Posterior vena cava (tissue), 2 donors: Measurements from ENCODE around the gene UBE2D4. TPM values are rescaled to one million over a fixed set of nuclear protein-coding genes. Genes with fewer than 3 reads are reported as not detected.
"Not testable (repeated sequence)": the region's sequence is repeated elsewhere in the genome, so short reads cannot be mapped to it uniquely, and the experiment has no call there.

Source experiments
- DNase-seq: peaks from one replicate; pipeline ENCODE4 v3.0.0-alpha.2; 2020; ENCODE audit warnings: low spot score
- intact Hi-C, 2 donors: fragments of 100-400 bp; cut with DNase I; formaldehyde crosslinking; loops; one replicate each; pipeline versions ENCODE4 v1.14.1 to v1.14.2; 2022 to 2023
- long read RNA-seq, 2 donors: library from polyadenylated mRNA; unstranded; transcript quantifications; one replicate each; pipeline ENCODE4 v2.0.0, GENCODE V29; 2020 to 2021
- total RNA-seq, 2 donors: library from RNA; stranded (reverse); fragmentation: NEBNext Ultra II Directional; extraction: Animal tissue kit (Norgen Biotek cat#: 25700); gene quantifications; one replicate each; pipeline ENCODE4 v1.2.1, GENCODE V29; 2021
- donor health status: DM: yes; HTN: yes; CAD: no.
- donor health status: DM: yes; HTN: yes; CAD: no.

The UBE2D4 gene
- 10 to 100 TPM; 23.7 to 33.0 TPM for total RNA-seq
- long read RNA-seq, donor 1, transcript UBE2D4-201 (7 exons, 3,974 nt) = major isoform, 9 of 12 reads
- long read RNA-seq, donor 1, partial matches to known transcripts = 0 of 12 reads
- long read RNA-seq, donor 1, other reads (novel, unspliced or antisense) = 2 of 12 reads
- long read RNA-seq, donor 2, transcript UBE2D4-201 (7 exons, 3,974 nt) = major isoform, 34 of 56 reads
- long read RNA-seq, donor 2, transcript UBE2D4-207 (8 exons, 849 nt) = minor isoform, 6 of 56 reads
- long read RNA-seq, donor 2, partial matches to known transcripts = 6 of 56 reads
- long read RNA-seq, donor 2, other reads (novel, unspliced or antisense) = 7 of 56 reads

GRCh38 chr7:43925984-43926797 lies at the start of gene UBE2D4:
Gene UBE2D4, plus strand, starts transcription at chr7:43926436. Its CDS starts 97 bp downstream, at chr7:43926533.
- intact Hi-C loops = no loop called here
- peak; percentile 95 for DNase-seq

GRCh38 chr7:43876976-43877745 lies 49.1 kb upstream of the UBE2D4 start:
- intact Hi-C loops = loop anchor here in 1 of 2 donors (10.0 kb wide), 1 partner anchor 232 kb away; no protein-coding TSS in a partner anchor
- no peak for DNase-seq

GRCh38 chr7:43877968-43878864 lies 48.0 kb upstream of the UBE2D4 start:
- intact Hi-C loops = loop anchor here in 1 of 2 donors (10.0 kb wide), 1 partner anchor 233 kb away; no protein-coding TSS in a partner anchor

GRCh38 chr7:43878867-43879266 lies 47.4 kb upstream of the UBE2D4 start:
- intact Hi-C loops = loop anchor here in 1 of 2 donors (10.0 kb wide), 1 partner anchor 234 kb away; no protein-coding TSS in a partner anchor
- no peak for DNase-seq

More at GRCh38 chr7:43877968-43878864, 48.0 kb upstream of the UBE2D4 start:
- no peak for DNase-seq

GRCh38 chr7:43879477-43879876 lies 46.8 kb upstream of the UBE2D4 start:
- DNase-seq = no peak
- intact Hi-C loops = loop anchor here in 1 of 2 donors (10.0 kb wide), 1 partner anchor 235 kb away; no protein-coding TSS in a partner anchor

- intact Hi-C loops = no loop called here
- DNase-seq = no peak
These were observed 45.6 kb upstream of the UBE2D4 start for GRCh38 chr7:43880596-43880995.

- DNase-seq = no peak
- intact Hi-C loops = no loop called here
These were observed 42.0 kb upstream of the UBE2D4 start for GRCh38 chr7:43884209-43884608.

- DNase-seq = no peak
- intact Hi-C loops = no loop called here
These were observed 41.6 kb upstream of the UBE2D4 start for GRCh38 chr7:43884617-43885016.

GRCh38 chr7:43888993-43889945 lies 37.0 kb upstream of the UBE2D4 start:
- intact Hi-C loops = no loop called here
- DNase-seq = no peak

GRCh38 chr7:43890468-43890867 lies 35.8 kb upstream of the UBE2D4 start:
- no peak for DNase-seq
- intact Hi-C loops = no loop called here

- DNase-seq = no peak
- intact Hi-C loops = no loop called here
These were observed 34.9 kb upstream of the UBE2D4 start for GRCh38 chr7:43891069-43891955.

GRCh38 chr7:43895847-43896415 lies 30.3 kb upstream of the UBE2D4 start:
- intact Hi-C loops = no loop called here
- no peak for DNase-seq

- DNase-seq, intact Hi-C loops: not testable (repeated sequence)
These were observed 27.7 kb upstream of the UBE2D4 start for GRCh38 chr7:43898571-43898970.

- intact Hi-C loops = no loop called here
- DNase-seq = no peak
These were observed 23.6 kb upstream of the UBE2D4 start for GRCh38 chr7:43902542-43903054.

GRCh38 chr7:43904533-43905208 lies 21.6 kb upstream of the UBE2D4 start:
- intact Hi-C loops = no loop called here
- no peak for DNase-seq
